Measurements from ENCODE around the gene WDFY2.
A peak's percentile ranks its signal among the peaks of the same experiment; 100 is the strongest.

The WDFY2 gene

GRCh38 chr13:51770160-51770559 lies 185.9 kb downstream of the WDFY2 start:
- Histone ChIP-seq H3K4me1 (ENCODE audit: control insufficient read depth, insufficient read depth, low read length) (peaks cover 41% of the 10 kb centered on the region), H3K27me3 (replicated peaks; ENCODE audit: control insufficient read depth, insufficient read depth, low read length) (no peaks in the 10 kb centered on the region), H3K9me3 (ENCODE audit: control insufficient read depth, low read length) (no peaks in the 10 kb centered on the region), H3K4me3 (ENCODE audit: low read length) (no peak overlapping the region), H3K36me3 (ENCODE audit: control insufficient read depth, insufficient read depth, low read length, severe bottlenecking) (no peaks in the 10 kb centered on the region), H3K9ac (ENCODE audit: low read length) (peak overlapping the region; percentile 52)
- no peak for DNase-seq (ENCODE audit: low read depth)

GRCh38 chr13:51770681-51771417 lies 186.6 kb downstream of the WDFY2 start:
- Histone ChIP-seq H3K4me3 (ENCODE audit: low read length) (no peak overlapping the region), H3K27me3 (replicated peaks; ENCODE audit: control insufficient read depth, insufficient read depth, low read length) (no peaks in the 10 kb centered on the region)
- no peak for DNase-seq (ENCODE audit: low read depth)

DNA sequence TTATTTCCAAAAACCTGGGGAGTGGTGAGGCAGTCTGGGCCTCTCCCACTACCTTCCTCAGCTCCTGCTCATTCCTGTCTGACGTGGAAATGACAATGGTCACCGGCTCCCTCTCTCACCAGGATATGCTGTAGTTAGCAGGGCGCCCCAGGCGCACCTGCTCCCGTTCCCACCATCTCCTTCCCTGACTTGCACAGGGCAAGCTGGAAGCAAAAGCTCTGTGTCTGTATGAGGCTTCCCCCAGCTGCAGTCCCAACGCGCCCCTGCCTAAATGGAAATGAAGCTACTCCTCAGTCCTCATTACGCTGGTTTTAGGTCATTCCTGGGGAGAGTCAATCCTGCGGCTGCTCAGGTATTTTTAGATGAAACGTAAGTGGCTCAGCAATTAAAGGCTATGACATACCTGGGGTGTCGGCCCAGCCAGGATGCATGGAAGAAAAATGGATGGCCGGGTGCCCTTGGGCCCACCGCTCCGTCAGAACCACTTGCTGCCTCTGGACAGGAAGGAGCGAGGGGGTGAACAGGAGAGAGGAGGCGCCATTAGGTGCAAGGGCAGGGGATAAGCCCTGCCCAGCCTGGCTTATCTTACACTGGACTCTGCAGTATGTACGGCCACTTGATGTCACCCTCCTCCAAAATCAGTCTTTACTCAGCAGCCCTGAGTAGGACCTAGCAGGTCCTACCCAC lies 187.3 kb downstream of the WDFY2 start:
- Histone ChIP-seq H3K4me3 (ENCODE audit: low read length) (no peak overlapping the region), H3K4me1 (ENCODE audit: control insufficient read depth, insufficient read depth, low read length) (peaks cover 33% of the 10 kb centered on the region), H3K9me3 (ENCODE audit: control insufficient read depth, low read length) (no peaks in the 10 kb centered on the region), H3K27me3 (replicated peaks; ENCODE audit: control insufficient read depth, insufficient read depth, low read length) (no peaks in the 10 kb centered on the region), H3K36me3 (ENCODE audit: control insufficient read depth, insufficient read depth, low read length, severe bottlenecking) (no peaks in the 10 kb centered on the region), H3K9ac (ENCODE audit: low read length) (no peak overlapping the region)
- no peak for DNase-seq (ENCODE audit: low read depth)

More at GRCh38 chr13:51770681-51771417, 186.6 kb downstream of the WDFY2 start:
- Histone ChIP-seq H3K36me3 (ENCODE audit: control insufficient read depth, insufficient read depth, low read length, severe bottlenecking) (no peaks in the 10 kb centered on the region), H3K4me1 (ENCODE audit: control insufficient read depth, insufficient read depth, low read length) (peaks cover 34% of the 10 kb centered on the region), H3K9ac (ENCODE audit: low read length) (peak overlapping the region; percentile 52), H3K9me3 (ENCODE audit: control insufficient read depth, low read length) (no peaks in the 10 kb centered on the region)

DNA sequence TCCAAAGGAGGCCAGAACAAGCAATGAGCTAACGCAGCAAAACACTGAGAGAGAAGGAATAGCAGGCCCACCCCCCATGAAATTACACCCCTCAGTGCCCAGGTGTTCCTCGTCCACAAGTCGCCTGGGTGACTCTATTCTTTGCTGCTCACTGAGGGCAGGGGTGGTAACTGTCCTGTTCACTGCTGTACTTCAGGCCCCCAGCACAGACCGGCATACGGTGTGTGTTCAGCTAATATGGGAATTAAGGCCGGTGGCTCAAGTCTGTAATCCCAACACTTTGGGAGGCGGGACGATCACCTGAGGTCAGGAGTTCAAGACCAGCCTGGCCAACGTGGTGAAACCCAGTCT lies 187.8 kb downstream of the WDFY2 start:
- H3K4me3 ChIP-seq (ENCODE audit: low read length): no peak overlapping the region
- no peaks in the 10 kb centered on the region for H3K9me3 ChIP-seq (ENCODE audit: control insufficient read depth, low read length)
- peaks cover 33% of the 10 kb centered on the region for H3K4me1 ChIP-seq (ENCODE audit: control insufficient read depth, insufficient read depth, low read length)
- H3K36me3 ChIP-seq (ENCODE audit: control insufficient read depth, insufficient read depth, low read length, severe bottlenecking): no peaks in the 10 kb centered on the region
- H3K27me3 ChIP-seq (replicated peaks; ENCODE audit: control insufficient read depth, insufficient read depth, low read length): no peaks in the 10 kb centered on the region
- DNase-seq (ENCODE audit: low read depth): no peak
- no peak overlapping the region for H3K9ac ChIP-seq (ENCODE audit: low read length)

GRCh38 chr13:51772781-51773180 lies 188.5 kb downstream of the WDFY2 start:
- DNase-seq (ENCODE audit: low read depth): no peak
- H3K27me3 ChIP-seq (replicated peaks; ENCODE audit: control insufficient read depth, insufficient read depth, low read length): no peaks in the 10 kb centered on the region
- no peaks in the 10 kb centered on the region for H3K36me3 ChIP-seq (ENCODE audit: control insufficient read depth, insufficient read depth, low read length, severe bottlenecking)
- peaks cover 33% of the 10 kb centered on the region for H3K4me1 ChIP-seq (ENCODE audit: control insufficient read depth, insufficient read depth, low read length)
- H3K9ac ChIP-seq (ENCODE audit: low read length): no peak overlapping the region
- no peaks in the 10 kb centered on the region for H3K9me3 ChIP-seq (ENCODE audit: control insufficient read depth, low read length)
- no peak overlapping the region for H3K4me3 ChIP-seq (ENCODE audit: low read length)

GRCh38 chr13:51773515-51773914 lies 189.3 kb downstream of the WDFY2 start:
- Histone ChIP-seq H3K4me1 (ENCODE audit: control insufficient read depth, insufficient read depth, low read length) (peaks cover 33% of the 10 kb centered on the region), H3K9me3 (ENCODE audit: control insufficient read depth, low read length) (no peaks in the 10 kb centered on the region), H3K36me3 (ENCODE audit: control insufficient read depth, insufficient read depth, low read length, severe bottlenecking) (no peaks in the 10 kb centered on the region), H3K4me3 (ENCODE audit: low read length) (no peak overlapping the region), H3K9ac (ENCODE audit: low read length) (no peak overlapping the region), H3K27me3 (replicated peaks; ENCODE audit: control insufficient read depth, insufficient read depth, low read length) (no peaks in the 10 kb centered on the region)
- no peak for DNase-seq (ENCODE audit: low read depth)

DNA sequence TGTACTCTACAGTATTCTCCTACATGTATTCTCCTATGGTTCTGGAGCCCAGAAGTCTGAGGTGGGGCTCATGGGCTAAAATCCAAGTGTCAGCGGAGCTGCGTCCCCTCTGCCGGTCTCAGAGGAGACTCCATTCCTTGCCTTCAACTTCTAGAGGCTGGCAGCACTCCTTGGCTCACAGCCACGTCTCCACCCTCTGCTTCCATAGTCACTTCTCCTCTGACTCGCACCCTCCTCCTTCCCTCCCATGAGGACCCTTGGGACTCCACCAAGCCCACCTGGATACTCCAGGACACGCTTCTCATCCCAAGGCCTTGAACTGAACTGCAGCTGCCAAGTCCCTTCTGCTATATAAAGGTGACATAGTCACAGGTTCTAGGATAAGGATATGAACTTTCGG lies 191.9 kb downstream of the WDFY2 start:
- Histone ChIP-seq H3K36me3 (ENCODE audit: control insufficient read depth, insufficient read depth, low read length, severe bottlenecking) (no peaks in the 10 kb centered on the region), H3K4me1 (ENCODE audit: control insufficient read depth, insufficient read depth, low read length) (peaks cover 10% of the 10 kb centered on the region), H3K4me3 (ENCODE audit: low read length) (no peak overlapping the region), H3K27me3 (replicated peaks; ENCODE audit: control insufficient read depth, insufficient read depth, low read length) (no peaks in the 10 kb centered on the region), H3K9ac (ENCODE audit: low read length) (no peak overlapping the region), H3K9me3 (ENCODE audit: control insufficient read depth, low read length) (no peaks in the 10 kb centered on the region)
- no peak for DNase-seq (ENCODE audit: low read depth)

DNA sequence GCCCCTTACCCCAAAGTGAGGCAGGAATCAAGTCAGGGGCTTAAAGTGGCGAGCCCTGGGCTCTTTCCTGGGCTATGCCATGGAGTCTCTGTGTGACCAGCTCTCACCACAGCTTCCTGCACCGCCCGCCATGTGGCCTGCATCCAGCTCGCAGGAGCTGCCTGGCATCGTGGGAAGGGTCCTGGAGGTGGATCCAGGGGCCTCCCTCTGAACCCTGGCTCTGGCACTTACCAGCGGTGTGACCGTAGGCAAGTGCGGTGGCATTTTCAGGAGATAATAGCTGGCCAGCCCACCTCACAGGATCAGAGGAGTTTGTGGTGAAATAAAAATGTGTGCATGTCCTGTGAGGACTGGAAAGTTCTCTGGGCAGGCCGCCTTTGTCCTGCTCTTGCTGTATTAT lies 193.7 kb downstream of the WDFY2 start:
- Histone ChIP-seq H3K4me3 (ENCODE audit: low read length) (no peak overlapping the region), H3K4me1 (ENCODE audit: control insufficient read depth, insufficient read depth, low read length) (peaks cover 3% of the 10 kb centered on the region)
- no peak for DNase-seq (ENCODE audit: low read depth)

DNA sequence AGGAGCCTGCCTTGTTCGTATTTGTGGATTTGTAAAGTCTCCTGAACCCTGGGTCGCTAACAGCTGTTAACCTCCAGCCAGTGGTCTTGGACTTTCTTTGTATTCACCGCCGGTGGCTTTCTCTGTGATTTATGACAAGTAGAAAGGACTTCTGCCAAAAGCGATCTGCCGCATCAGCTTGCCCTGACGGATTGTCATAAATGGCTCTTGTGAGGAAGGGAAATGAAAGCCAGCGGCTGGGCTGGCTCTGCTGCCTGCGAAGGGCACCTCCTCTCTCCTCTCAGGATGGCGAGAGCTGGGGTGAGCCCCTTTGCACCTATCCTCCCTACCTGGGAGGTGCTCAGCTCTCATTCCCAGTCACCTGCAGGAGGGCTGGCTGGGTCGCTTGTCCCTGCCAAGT lies 194.1 kb downstream of the WDFY2 start:
- Histone ChIP-seq H3K27me3 (replicated peaks; ENCODE audit: control insufficient read depth, insufficient read depth, low read length) (no peaks in the 10 kb centered on the region), H3K36me3 (ENCODE audit: control insufficient read depth, insufficient read depth, low read length, severe bottlenecking) (no peaks in the 10 kb centered on the region), H3K4me1 (ENCODE audit: control insufficient read depth, insufficient read depth, low read length) (peaks cover 3% of the 10 kb centered on the region), H3K9ac (ENCODE audit: low read length) (no peak overlapping the region), H3K9me3 (ENCODE audit: control insufficient read depth, low read length) (no peaks in the 10 kb centered on the region), H3K4me3 (ENCODE audit: low read length) (no peak overlapping the region)
- no peak for DNase-seq (ENCODE audit: low read depth)

More for the DNA sequence above, 193.7 kb downstream of the WDFY2 start:
- no peaks in the 10 kb centered on the region for H3K27me3 ChIP-seq (replicated peaks; ENCODE audit: control insufficient read depth, insufficient read depth, low read length)
- no peaks in the 10 kb centered on the region for H3K9me3 ChIP-seq (ENCODE audit: control insufficient read depth, low read length)
- H3K9ac ChIP-seq (ENCODE audit: low read length): no peak overlapping the region
- H3K36me3 ChIP-seq (ENCODE audit: control insufficient read depth, insufficient read depth, low read length, severe bottlenecking): no peaks in the 10 kb centered on the region

GRCh38 chr13:51780099-51780498 lies 195.8 kb downstream of the WDFY2 start:
- H3K4me3 ChIP-seq (ENCODE audit: low read length): no peak overlapping the region
- H3K9me3 ChIP-seq (ENCODE audit: control insufficient read depth, low read length): no peaks in the 10 kb centered on the region
- no peaks in the 10 kb centered on the region for H3K36me3 ChIP-seq (ENCODE audit: control insufficient read depth, insufficient read depth, low read length, severe bottlenecking)
- no peak for DNase-seq (ENCODE audit: low read depth)
- H3K27me3 ChIP-seq (replicated peaks; ENCODE audit: control insufficient read depth, insufficient read depth, low read length): no peaks in the 10 kb centered on the region
- peaks cover 3% of the 10 kb centered on the region for H3K4me1 ChIP-seq (ENCODE audit: control insufficient read depth, insufficient read depth, low read length)
- H3K9ac ChIP-seq (ENCODE audit: low read length): no peak overlapping the region

DNA sequence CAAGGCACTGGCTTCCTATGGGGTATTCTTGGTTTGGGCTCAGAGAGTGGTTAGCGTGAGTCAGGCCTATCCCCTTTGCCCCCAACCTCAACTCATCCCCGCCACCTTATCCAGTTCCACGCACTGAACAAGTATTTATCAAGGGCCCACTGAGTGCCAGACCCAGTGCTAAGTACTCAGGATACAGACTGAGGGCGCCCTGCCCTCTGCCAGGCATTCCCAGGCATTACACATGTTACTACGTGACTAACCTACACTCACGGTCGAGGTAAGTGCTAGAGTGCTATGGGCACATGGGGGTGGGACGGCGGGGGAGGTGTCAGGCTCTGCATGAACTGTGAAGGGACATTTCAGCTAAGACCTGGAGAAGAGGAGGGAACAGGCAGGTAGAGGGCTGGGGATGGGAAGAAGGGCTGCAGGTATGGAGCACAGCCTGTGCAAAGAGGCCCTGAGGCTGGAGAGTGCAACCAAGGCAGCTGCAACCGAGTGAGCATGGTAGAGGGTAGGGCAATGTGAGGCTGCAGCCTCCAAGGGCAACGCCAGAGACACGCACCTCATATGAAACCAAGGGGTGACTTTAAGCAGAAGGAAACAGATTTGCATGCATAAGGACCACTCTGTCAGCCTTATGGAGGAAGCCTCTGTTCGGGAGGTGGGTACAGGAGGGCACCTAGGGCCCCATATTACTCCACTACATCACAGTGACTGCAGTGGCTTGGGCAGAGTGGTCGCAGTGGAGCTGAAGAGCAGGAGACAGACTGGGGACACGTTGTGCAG lies 197.2 kb downstream of the WDFY2 start:
- Histone ChIP-seq H3K36me3 (ENCODE audit: control insufficient read depth, insufficient read depth, low read length, severe bottlenecking) (no peaks in the 10 kb centered on the region), H3K4me1 (ENCODE audit: control insufficient read depth, insufficient read depth, low read length) (peaks cover 14% of the 10 kb centered on the region), H3K4me3 (ENCODE audit: low read length) (no peak overlapping the region), H3K27me3 (replicated peaks; ENCODE audit: control insufficient read depth, insufficient read depth, low read length) (no peaks in the 10 kb centered on the region), H3K9ac (ENCODE audit: low read length) (no peak overlapping the region), H3K9me3 (ENCODE audit: control insufficient read depth, low read length) (no peaks in the 10 kb centered on the region)
- DNase-seq (ENCODE audit: low read depth): peak; percentile 19

Data from adipocyte (in vitro differentiated cells).